Epithelial cell of proximal tubule (primary cell): ENCODE measurements around the gene ACTN4. TPM values are rescaled to one million over a fixed set of nuclear protein-coding genes. Genes with fewer than 3 reads are reported as not detected.
A peak's percentile ranks its signal among the peaks of the same experiment; 100 is the strongest.
"Not testable (repeated sequence)": the region's sequence is repeated elsewhere in the genome, so short reads cannot be mapped to it uniquely, and the experiment has no call there.

Experiments
- DNase-seq: peaks from one replicate; pipeline ENCODE4 v3.0.0-alpha.2; 2011; ENCODE audit warnings: low read depth
- H3K4me3 ChIP-seq: 2 replicates; pipeline ENCODE4 v1.5.1; 2011; ENCODE audit warnings: low read depth, mild to moderate bottlenecking, low read length
- CTCF ChIP-seq: conservative IDR thresholded peaks from 2 replicates; pipeline ENCODE4 v1.5.1; 2012; ENCODE audit warnings: low read depth, mild to moderate bottlenecking, low read length
- total RNA-seq: library from RNA; depleted of rRNA; stranded (reverse); fragments of >200 nt; gene quantifications from 2 replicates; pipeline ENCODE4 v1.2.3, GENCODE V29; 2015

Gene ACTN4
- total RNA-seq, 1 donor from 2014 or later = 629 TPM

- H3K4me3 ChIP-seq = no peak overlapping the region
- DNase-seq = no peak
Observed at GRCh38 chr19:38769635-38770211, 122.3 kb downstream of the ACTN4 start.

DNA sequence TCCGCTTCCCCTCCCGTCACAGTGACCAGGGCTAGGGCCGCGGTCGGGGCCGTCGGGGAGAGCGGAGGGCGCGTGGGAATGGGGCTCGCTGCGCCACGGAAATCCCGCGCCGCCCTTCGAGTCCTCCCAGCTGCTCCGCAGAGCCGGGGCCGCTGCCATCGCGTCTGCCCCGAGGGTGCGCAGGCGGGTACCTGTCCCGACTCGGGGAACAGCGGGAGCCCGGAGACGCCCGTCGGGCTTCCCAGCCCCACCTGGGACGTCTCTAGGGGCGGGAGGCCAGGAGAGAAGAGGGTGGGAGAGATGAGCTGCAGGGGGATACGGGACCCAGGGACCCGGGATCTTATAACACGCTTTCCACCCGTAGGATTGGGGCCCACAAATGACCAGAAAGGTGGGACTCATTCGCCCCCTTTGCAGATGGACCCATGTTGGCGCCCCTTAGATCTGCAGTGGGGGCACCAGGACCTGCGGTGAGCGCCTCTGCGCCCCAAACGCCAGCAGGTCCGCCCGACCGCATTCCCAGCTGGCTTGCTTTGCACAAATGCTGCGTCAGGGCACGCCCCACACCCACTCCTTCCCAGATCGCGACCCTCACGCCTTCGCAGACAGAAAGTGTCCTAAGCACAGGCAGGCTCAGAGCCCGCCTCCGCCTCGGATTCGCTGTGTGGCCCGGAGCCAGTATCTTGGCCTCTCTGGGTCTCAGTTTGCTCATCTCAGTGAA lies 122.9 kb downstream of the ACTN4 start:
- H3K4me3 ChIP-seq, DNase-seq: not testable (repeated sequence)

More at GRCh38 chr19:38769635-38770211, 122.3 kb downstream of the ACTN4 start:
- TF ChIP-seq CTCF = peak; percentile 60

- not testable (repeated sequence) for DNase-seq, H3K4me3 ChIP-seq
Observed at GRCh38 chr19:38770949-38771275, 123.5 kb downstream of the ACTN4 start.

- H3K4me3 ChIP-seq, DNase-seq: not testable (repeated sequence)
Observed at GRCh38 chr19:38771569-38771968, 124.1 kb downstream of the ACTN4 start.

DNA sequence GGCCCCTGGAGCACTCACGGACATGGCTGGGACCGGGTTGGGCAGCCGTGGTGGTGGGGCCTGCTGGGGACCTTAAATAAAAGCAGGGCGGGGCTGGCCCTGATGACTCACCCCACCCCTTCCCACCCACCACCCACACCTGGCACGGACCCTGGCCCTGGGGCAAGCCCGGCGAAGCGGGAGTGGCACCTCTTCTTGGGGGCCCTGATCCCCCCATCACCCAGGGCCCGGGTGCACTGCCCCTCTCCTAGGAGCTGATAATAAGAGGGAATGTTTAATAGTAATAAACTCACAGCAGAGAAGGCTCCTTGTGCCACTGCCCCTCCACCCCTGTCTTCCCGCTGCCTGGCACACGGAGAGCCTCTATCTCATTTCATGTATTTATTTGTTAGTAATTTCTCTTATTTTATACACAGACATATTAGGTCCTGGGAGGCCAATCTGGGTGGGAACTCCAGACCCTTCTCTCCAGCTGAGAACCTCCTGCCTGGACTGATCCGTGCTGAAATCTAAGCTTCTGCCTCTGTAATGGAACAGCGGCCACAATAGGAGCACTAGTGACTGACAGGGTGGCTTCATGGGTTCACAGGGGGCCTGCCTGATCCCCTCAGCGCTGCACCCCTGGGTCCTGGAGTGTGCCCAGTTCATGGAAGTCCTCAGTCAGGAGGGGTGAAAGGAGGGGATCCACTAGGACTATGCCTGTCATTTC lies 126.2 kb downstream of the ACTN4 start, which contains the start of gene LGALS7:
Gene LGALS7, minus strand, starts transcription at position 49 of the 709 bp plus-strand sequence. Its CDS starts 25 bp downstream, at position 24.
- no peak within 1 kb of the TSS for H3K4me3 ChIP-seq
- no peak for TF ChIP-seq CTCF
- DNase-seq = no peak

DNA sequence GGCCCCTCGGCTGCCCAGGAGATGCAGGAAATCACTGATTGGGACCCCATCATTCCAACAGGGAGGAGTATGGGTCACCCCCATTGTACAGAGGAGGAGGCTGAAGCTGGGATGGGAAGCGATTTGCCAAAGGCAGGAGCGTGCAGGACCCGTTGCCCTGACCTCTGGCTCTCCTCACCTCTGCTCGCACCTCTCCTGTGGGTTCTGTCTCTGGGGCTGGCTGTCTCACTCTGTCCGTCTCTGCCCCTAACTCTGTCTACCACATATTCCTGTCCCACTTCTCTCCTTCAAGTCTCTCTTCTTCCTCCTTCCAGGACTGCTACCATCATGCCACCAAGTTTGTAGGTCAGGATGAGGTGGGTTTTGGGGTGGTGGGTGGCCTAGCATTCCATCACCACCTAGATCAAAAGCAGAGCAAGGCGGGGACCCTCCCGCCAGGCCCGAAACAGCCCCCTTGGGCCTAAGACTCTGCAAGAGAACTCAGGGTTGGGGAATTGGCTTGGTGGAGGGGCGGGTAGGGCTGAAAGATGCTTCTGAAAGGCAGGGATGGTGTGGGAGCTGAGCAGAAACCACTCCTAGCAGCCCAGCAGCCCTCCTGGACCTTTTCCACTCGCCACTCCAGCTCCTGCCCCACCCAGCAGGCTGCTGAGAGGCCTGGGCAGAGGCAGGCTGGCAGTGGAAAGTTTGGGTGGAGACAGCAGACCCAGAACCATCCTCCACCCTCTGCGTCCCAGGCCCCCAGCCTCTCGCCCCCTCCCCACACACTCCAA lies 126.9 kb downstream of the ACTN4 start:
- H3K4me3 ChIP-seq = no peak overlapping the region
- DNase-seq = no peak
- TF ChIP-seq CTCF = no peak

GRCh38 chr19:38778733-38779132 lies 131.3 kb downstream of the ACTN4 start:
- H3K4me3 ChIP-seq = no peak overlapping the region
- TF ChIP-seq CTCF = no peak
- DNase-seq = no peak

- no peak overlapping the region for H3K4me3 ChIP-seq
- no peak for TF ChIP-seq CTCF
- no peak for DNase-seq
Observed at GRCh38 chr19:38780443-38780842, 133.0 kb downstream of the ACTN4 start.
